ENCODE data around the gene ENO3. TPM values are rescaled to one million over a fixed set of nuclear protein-coding genes. Genes with fewer than 3 reads are reported as not detected.
"Not testable (repeated sequence)": the region's sequence is repeated elsewhere in the genome, so short reads cannot be mapped to it uniquely, and the experiment has no call there.

ENO3 gene
- 1 to 10 TPM; 2.0 to 4.2 (median 3.2) TPM for total RNA-seq

DNA sequence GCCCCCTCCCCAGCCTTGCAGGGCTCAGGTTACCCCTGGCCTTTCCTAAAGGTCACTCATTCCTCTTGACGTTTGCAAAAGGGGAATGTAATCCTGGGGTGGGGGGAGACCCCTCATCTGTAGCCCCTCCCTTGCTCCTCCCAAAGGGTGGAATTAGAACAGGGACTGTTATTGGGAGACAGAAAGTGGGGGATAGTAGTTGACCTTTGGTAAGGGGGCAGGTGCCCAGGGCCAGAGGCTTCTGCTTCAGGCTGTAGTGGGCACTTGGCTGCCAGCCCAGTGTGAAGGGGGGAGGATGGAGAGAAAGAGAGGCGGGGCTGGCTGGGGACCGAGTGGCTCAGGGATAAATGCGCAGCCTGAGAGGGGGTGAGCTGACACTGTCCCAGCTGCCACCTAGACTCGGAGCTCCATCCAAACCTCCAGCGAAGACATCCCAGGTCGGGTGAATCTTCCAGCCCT is at the start of gene ENO3:
TSS of gene ENO3 (plus strand) at position 374 of the 459 bp plus-strand sequence. CDS start 711 bp downstream, outside the sequence.
- no peak for DNase-seq (ENCODE audit: low spot score in 2 of 2)
- TF ChIP-seq POLR2AphosphoS5 (IDR thresholded peaks at IDR 0.05), result no peak
- TF ChIP-seq, protein P1, sequence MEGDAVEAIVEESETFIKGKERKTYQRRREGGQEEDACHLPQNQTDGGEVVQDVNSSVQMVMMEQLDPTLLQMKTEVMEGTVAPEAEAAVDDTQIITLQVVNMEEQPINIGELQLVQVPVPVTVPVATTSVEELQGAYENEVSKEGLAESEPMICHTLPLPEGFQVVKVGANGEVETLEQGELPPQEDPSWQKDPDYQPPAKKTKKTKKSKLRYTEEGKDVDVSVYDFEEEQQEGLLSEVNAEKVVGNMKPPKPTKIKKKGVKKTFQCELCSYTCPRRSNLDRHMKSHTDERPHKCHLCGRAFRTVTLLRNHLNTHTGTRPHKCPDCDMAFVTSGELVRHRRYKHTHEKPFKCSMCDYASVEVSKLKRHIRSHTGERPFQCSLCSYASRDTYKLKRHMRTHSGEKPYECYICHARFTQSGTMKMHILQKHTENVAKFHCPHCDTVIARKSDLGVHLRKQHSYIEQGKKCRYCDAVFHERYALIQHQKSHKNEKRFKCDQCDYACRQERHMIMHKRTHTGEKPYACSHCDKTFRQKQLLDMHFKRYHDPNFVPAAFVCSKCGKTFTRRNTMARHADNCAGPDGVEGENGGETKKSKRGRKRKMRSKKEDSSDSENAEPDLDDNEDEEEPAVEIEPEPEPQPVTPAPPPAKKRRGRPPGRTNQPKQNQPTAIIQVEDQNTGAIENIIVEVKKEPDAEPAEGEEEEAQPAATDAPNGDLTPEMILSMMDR (IDR thresholded peaks at IDR 0.05), result no peak
- TF ChIP-seq POLR2A (IDR thresholded peaks at IDR 0.05), result no peak
- TF ChIP-seq EP300 (IDR thresholded peaks at IDR 0.05), result no peak
- Histone ChIP-seq H3K9me3 (no peaks in the 10 kb centered on the region), H3K27me3 (no peaks in the 10 kb centered on the region), H3K4me3 (peak within 1 kb of the TSS; percentile 85), H3K36me3 (no peaks in the 10 kb centered on the region), H3K27ac (peak within 1 kb of the TSS; percentile 98), H3K4me1 (peaks cover 43% of the 10 kb centered on the region)
- 57% methylated on average over 7 of the region's 7 CpGs for WGBS

DNA sequence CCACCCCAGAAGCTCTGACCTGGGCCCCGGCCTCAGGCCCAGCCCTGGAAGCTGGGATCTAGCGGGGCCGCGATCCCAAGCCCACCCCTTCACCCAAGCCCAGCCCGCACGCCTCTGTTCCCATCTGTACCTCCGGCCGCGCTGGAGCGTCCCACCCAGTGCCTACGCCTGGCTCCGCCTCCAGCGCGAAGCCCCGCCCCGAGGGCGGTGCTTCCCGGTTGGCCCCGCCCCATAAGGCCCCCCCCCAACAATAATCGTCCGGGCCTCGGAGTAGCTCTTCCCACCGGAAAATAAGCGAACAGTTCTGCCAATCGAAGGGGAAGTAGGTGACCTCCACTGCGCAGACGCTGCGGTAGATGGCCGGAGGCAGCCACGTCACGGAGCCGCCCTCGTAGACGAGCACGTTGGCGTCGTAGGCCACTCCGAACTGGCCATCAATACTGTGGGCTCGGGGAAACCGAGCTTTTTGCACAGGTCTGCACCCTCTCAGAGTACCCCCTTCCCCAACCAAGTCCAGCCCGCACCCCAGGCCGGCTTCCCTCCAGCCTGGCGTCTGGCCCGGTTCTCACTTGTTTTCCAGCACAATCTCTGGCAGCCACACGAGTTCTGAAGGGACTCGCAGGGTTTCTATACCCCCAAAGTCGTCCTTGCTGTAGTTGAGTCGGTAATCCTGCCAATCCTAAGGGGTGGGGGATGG is 49.1 kb upstream of the ENO3 start:
- Histone ChIP-seq H3K4me1 (peaks cover 45% of the 10 kb centered on the region), H3K27me3 (no peaks in the 10 kb centered on the region), H3K4me3 (peak overlapping the region; percentile 63), H3K9me3 (no peaks in the 10 kb centered on the region), H3K27ac (peak overlapping the region; percentile 42), H3K36me3 (peaks cover 5% of the 10 kb centered on the region)
- peak in 1 of 2 donors; percentile 75 for DNase-seq (ENCODE audit: low spot score in 2 of 2)
- no peak for TF ChIP-seq POLR2AphosphoS5 (IDR thresholded peaks at IDR 0.05)
- TF ChIP-seq EP300 (IDR thresholded peaks at IDR 0.05), result no peak
- TF ChIP-seq POLR2A (IDR thresholded peaks at IDR 0.05), result peak in 1 of 2 donors; percentile 12
- TF ChIP-seq, protein P1 (IDR thresholded peaks at IDR 0.05), result no peak
- 63% methylated on average over 25 of the region's 48 CpGs for WGBS

DNA sequence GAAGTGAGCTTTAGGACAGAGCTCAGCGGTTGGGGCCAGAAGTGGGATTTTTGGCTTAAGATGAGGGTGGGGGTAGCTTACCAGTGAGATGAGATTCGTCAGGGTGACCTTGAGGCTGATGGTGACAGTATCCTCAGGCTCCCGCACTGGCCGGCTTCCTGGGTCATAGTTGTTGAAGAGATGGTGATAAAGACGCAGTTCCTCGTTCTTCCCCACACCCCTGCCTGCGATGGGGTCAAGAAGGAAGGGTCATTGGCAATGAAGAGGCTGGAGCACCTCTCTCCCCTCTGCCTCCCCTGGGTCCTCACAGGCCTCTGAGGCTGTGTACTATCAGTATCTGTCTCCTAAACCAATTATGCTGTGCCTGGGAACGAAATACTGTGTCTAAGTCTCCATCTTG is 48.4 kb upstream of the ENO3 start:
- peaks cover 45% of the 10 kb centered on the region for H3K4me1 ChIP-seq
- H3K27me3 ChIP-seq, result no peaks in the 10 kb centered on the region
- H3K9me3 ChIP-seq, result no peaks in the 10 kb centered on the region
- no peaks in the 10 kb centered on the region for H3K36me3 ChIP-seq
- H3K4me3 ChIP-seq, result no peak overlapping the region
- no peak for TF ChIP-seq POLR2A (IDR thresholded peaks at IDR 0.05)
- peak overlapping the region; percentile 42 for H3K27ac ChIP-seq
- WGBS, result 75% methylated on average over 7 of the region's 8 CpGs
- DNase-seq (ENCODE audit: low spot score in 2 of 2), result no peak

DNA sequence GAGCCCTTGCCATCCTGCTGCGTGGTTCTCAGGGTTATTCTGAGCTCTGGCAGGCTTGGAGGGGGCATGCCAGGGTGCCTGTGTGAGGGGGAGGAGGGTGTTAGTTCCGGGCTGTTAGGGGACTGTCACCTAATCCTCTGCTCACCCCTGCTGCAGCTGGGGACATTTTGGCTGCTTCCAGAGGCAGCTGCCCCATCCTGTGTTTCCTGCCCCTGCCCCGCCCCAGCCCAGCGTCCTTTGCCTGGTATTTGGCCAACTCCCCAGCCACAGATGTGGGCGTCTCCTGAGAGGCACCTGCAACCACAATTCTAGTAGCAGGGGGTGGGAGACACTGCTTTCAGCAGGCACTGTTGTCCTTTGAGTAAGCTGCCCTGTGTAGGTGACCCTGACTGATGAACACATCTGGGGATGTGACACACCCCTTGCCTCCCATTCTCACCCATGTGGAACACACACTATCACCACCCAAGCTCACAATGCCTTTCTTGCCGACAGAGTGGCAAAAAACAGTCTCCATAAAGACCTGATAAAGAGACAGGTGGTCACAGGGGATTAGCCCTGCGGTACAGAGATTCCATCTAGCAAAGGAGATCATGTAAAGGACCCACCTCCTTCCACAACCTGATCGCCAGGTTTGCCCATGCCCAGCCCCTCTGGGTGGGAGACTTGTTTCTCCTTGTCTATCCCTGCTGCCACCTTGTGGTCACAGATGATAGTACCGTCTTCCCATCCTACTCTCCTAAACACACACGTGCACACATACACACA is 47.7 kb upstream of the ENO3 start, which contains the start of gene CHRNE:
TSS of gene CHRNE (minus strand) at position 48 of the 768 bp plus-strand sequence. CDS start at position 13, 35 bp downstream.
- Histone ChIP-seq H3K4me1 (peaks cover 48% of the 10 kb centered on the region), H3K27me3 (no peaks in the 10 kb centered on the region), H3K36me3 (no peaks in the 10 kb centered on the region), H3K27ac (peak within 1 kb of the TSS; percentile 42), H3K9me3 (no peaks in the 10 kb centered on the region), H3K4me3 (no peak within 1 kb of the TSS)
- DNase-seq (ENCODE audit: low spot score in 2 of 2), result peak; percentile 91 to 93
- 4% methylated on average over 6 of the region's 10 CpGs for WGBS
- TF ChIP-seq, protein P1 (IDR thresholded peaks at IDR 0.05), result peak; percentile 67 to 74
- TF ChIP-seq EP300 (IDR thresholded peaks at IDR 0.05), result no peak

DNA sequence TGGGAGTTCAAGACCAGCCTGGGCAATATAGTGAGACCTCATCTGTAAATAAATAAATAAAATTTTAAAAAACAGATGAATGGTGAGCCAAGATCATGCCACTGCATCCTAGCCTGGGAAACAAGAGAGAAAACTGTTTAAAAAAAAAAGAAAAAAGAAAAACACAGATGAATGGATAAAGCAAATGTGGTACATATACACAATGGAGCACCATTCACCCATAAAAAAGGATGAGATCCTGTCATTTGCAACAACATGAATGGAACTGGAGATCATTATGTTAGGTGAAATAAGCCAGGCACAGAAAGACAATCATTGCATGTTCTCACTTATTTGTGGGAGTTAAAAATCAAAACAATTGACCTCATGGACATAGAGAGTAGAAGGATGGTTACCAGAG is 44.3 kb upstream of the ENO3 start:
- not testable (repeated sequence) for H3K9me3 ChIP-seq; DNase-seq (ENCODE audit: low spot score in 2 of 2); H3K27me3 ChIP-seq; H3K4me3 ChIP-seq; H3K36me3 ChIP-seq; H3K27ac ChIP-seq
- peaks cover 39% of the 10 kb centered on the region for H3K4me1 ChIP-seq

DNA sequence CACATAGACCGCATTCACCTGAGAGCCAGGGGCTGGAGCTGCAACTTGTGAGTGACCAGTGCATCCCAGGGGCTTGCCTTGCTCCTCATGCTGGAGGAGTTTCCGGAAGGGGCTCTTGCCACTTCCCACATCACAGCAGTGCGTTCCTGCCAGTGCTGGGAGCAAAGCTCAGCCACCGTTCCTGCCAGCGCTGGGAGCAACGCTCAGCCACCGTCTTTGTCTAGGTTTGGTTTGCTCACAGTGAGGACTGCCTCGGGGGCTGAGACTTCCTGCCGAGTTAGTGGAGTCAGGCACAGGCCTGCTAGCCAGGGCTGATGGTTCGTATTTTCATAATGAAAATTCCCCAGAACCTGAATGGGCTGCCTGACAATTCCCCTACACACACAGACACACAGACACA is 42.6 kb upstream of the ENO3 start:
- peak in 1 of 2 donors; percentile 73 for DNase-seq (ENCODE audit: low spot score in 2 of 2)
- peak overlapping the region; percentile 91 for H3K27ac ChIP-seq

More for the DNA sequence above, 42.6 kb upstream of the ENO3 start:
- H3K36me3 ChIP-seq, result no peaks in the 10 kb centered on the region
- peaks cover 28% of the 10 kb centered on the region for H3K4me1 ChIP-seq
- H3K27me3 ChIP-seq, result no peaks in the 10 kb centered on the region
- 38% methylated on average over 7 of the region's 10 CpGs for WGBS
- TF ChIP-seq EP300 (IDR thresholded peaks at IDR 0.05) (no peak), POLR2AphosphoS5 (IDR thresholded peaks at IDR 0.05) (no peak), POLR2A (IDR thresholded peaks at IDR 0.05) (no peak)
- TF ChIP-seq, protein P1 (IDR thresholded peaks at IDR 0.05), result no peak
- no peaks in the 10 kb centered on the region for H3K9me3 ChIP-seq
- H3K4me3 ChIP-seq, result no peak overlapping the region

Measured in suprapubic skin (tissue), 4 donors.